ENCODE measurements around the gene C11orf97. TPM values are rescaled to one million over a fixed set of nuclear protein-coding genes. Genes with fewer than 3 reads are reported as not detected.

Gene C11orf97
- total and polyA plus RNA-seq, 2 of the 13 experiments (the other 11 are each of a cell fraction or from before 2014, with no cell fraction given) = 0.35 TPM; not detected in 1

DNA sequence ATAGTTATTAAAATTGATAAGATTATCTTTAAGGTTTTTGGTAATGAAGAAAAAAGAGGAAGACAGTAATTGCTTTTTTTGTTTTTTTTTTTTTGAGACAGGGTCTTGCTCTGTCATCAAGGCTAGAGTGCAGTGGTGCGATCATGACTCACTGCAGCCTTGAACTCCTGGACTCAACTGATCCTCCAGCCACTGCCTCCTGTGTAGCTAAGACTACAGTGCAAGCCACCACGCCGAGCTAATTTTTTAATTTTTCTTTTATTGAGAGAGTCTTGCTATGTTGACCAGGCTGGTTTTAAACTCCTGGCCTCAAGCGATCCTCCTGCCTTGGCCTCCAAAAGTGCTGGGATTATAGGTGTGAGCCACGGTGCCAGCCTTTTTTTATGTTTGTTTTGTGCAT, 5.7 kb upstream of the C11orf97 start (continued):
- TF ChIP-seq, protein P1, sequence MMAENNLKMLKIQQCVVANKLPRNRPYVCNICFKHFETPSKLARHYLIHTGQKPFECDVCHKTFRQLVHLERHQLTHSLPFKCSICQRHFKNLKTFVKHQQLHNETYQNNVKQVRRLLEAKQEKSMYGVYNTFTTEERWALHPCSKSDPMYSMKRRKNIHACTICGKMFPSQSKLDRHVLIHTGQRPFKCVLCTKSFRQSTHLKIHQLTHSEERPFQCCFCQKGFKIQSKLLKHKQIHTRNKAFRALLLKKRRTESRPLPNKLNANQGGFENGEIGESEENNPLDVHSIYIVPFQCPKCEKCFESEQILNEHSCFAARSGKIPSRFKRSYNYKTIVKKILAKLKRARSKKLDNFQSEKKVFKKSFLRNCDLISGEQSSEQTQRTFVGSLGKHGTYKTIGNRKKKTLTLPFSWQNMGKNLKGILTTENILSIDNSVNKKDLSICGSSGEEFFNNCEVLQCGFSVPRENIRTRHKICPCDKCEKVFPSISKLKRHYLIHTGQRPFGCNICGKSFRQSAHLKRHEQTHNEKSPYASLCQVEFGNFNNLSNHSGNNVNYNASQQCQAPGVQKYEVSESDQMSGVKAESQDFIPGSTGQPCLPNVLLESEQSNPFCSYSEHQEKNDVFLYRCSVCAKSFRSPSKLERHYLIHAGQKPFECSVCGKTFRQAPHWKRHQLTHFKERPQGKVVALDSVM (CRISPR knock-in tag; IDR thresholded peaks at IDR 0.05) = peak; percentile 91
- TF ChIP-seq POGZ (CRISPR knock-in tag; IDR thresholded peaks at IDR 0.05) = 0 out of 2 replicates have a peak, but pooled peaks have one; percentile 29
- TF ChIP-seq, protein P2, sequence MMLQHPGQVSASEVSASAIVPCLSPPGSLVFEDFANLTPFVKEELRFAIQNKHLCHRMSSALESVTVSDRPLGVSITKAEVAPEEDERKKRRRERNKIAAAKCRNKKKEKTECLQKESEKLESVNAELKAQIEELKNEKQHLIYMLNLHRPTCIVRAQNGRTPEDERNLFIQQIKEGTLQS (CRISPR knock-in tag; IDR thresholded peaks at IDR 0.05) = peak; percentile 59

DNA sequence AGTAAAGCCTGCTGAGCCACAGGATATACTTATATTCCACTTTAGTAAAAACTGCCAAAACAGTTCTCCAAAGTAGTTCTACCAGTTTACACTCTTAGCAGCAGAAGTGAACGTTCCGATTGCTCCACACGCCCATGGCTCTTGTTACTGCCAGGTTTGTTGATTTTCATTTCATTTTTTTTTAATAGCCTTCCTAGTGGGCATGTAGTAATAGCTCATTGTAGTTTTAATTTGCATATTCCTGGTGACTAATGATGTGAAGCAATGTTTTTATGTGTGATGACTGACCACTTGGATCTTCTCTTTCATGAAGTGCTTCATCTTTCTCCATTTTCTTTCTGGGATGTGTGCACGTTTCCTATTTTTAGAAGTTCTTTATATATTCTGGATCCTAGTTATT, 4.8 kb upstream of the C11orf97 start:
- 40% methylated on average over 4 of the region's 4 CpGs for WGBS (ENCODE audit: low lambda C conversion rate)
- no peak overlapping the region for H3K27ac ChIP-seq (ENCODE audit: extremely low read length, insufficient read depth, low read length)
- no peaks in the 10 kb centered on the region for H3K36me3 ChIP-seq (replicated peaks in 1 of 2; ENCODE audit: control insufficient read depth in 1 of 2, insufficient read depth in 2 of 2, low read length in 2 of 2)
- H4K20me1 ChIP-seq (ENCODE audit: insufficient read depth, low read length) = no peaks in the 10 kb centered on the region
- peaks cover 20% of the 10 kb centered on the region for H3K4me1 ChIP-seq (ENCODE audit: insufficient read depth, low read length)
- no peaks in the 10 kb centered on the region for H3K79me2 ChIP-seq (ENCODE audit: insufficient read depth, low read length)
- DNase-seq (ENCODE audit: low spot score) (no peak), ATAC-seq (no peak), FAIRE-seq (no peak)
- POLR2A ChIA-PET = no interaction called here
- H2AFZ ChIP-seq (ENCODE audit: low read length) = peak overlapping the region; percentile 15
- in situ Hi-C loops (cut with HindIII; ENCODE audit: extremely low pct_ligation_motif_present, low pct_unique_long_range_greater_than_20kb) (loop anchor here (10.0 kb wide), 2 partner anchors 333 to 593 kb away; no protein-coding TSS in a partner anchor), intact Hi-C loops (cut with micrococcal nuclease; ENCODE audit: unreplicated experiment) (no loop called here)
- H3K27me3 ChIP-seq (ENCODE audit: control insufficient read depth in 1 of 2, insufficient read depth in 2 of 2, low read length in 2 of 2) = peaks cover 0 to 1% of the 10 kb centered on the region in 2 experiments; a peak in 1 of 5 replicates
- H3K4me2 ChIP-seq (ENCODE audit: low read depth, low read length) = no peak overlapping the region
- CTCF ChIA-PET (ENCODE audit: low intra/inter-chr PET ratio, low total read pairs) = no interaction called here
- no TSS peak for BruUV-seq (replicated peaks)
- no peaks in the 10 kb centered on the region for H3K9me3 ChIP-seq (ENCODE audit: low read length)
- TF ChIP-seq, protein P3, sequence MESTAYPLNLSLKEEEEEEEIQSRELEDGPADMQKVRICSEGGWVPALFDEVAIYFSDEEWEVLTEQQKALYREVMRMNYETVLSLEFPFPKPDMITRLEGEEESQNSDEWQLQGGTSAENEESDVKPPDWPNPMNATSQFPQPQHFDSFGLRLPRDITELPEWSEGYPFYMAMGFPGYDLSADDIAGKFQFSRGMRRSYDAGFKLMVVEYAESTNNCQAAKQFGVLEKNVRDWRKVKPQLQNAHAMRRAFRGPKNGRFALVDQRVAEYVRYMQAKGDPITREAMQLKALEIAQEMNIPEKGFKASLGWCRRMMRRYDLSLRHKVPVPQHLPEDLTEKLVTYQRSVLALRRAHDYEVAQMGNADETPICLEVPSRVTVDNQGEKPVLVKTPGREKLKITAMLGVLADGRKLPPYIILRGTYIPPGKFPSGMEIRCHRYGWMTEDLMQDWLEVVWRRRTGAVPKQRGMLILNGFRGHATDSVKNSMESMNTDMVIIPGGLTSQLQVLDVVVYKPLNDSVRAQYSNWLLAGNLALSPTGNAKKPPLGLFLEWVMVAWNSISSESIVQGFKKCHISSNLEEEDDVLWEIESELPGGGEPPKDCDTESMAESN (CRISPR knock-in tag; conservative IDR thresholded peaks at IDR 0.05) = no peak
- TF ChIP-seq, protein P4, sequence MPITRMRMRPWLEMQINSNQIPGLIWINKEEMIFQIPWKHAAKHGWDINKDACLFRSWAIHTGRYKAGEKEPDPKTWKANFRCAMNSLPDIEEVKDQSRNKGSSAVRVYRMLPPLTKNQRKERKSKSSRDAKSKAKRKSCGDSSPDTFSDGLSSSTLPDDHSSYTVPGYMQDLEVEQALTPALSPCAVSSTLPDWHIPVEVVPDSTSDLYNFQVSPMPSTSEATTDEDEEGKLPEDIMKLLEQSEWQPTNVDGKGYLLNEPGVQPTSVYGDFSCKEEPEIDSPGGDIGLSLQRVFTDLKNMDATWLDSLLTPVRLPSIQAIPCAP (CRISPR knock-in tag; IDR thresholded peaks at IDR 0.05; ENCODE audit: low read depth) = no peak
- TF ChIP-seq ATRX (CRISPR knock-in tag; IDR thresholded peaks at IDR 0.05; ENCODE audit: borderline replicate concordance) (no peak), SMC3 (IDR thresholded peaks at IDR 0.05; ENCODE audit: low read length) (no peak), TBL1XR1 (IDR thresholded peaks at IDR 0.05; ENCODE audit: borderline replicate concordance, low read length, partially characterized antibody) (no peak), ZNF510 (CRISPR knock-in tag; IDR thresholded peaks at IDR 0.05; ENCODE audit: low read depth) (no peak), ZFX (CRISPR knock-in tag; IDR thresholded peaks at IDR 0.05; ENCODE audit: low read depth) (no peak), SRSF1 (optimal IDR thresholded peaks at IDR 0.05; ENCODE audit: low read depth, low read length) (no peak), GFI1 (CRISPR knock-in tag; IDR thresholded peaks at IDR 0.05; ENCODE audit: borderline replicate concordance) (no peak), KLF15 (CRISPR knock-in tag; IDR thresholded peaks at IDR 0.05; ENCODE audit: borderline replicate concordance) (no peak), ZNF746 (CRISPR knock-in tag; IDR thresholded peaks at IDR 0.05) (no peak), MAFG (CRISPR knock-in tag; IDR thresholded peaks at IDR 0.05) (no peak)
- TF ChIP-seq, protein P5, sequence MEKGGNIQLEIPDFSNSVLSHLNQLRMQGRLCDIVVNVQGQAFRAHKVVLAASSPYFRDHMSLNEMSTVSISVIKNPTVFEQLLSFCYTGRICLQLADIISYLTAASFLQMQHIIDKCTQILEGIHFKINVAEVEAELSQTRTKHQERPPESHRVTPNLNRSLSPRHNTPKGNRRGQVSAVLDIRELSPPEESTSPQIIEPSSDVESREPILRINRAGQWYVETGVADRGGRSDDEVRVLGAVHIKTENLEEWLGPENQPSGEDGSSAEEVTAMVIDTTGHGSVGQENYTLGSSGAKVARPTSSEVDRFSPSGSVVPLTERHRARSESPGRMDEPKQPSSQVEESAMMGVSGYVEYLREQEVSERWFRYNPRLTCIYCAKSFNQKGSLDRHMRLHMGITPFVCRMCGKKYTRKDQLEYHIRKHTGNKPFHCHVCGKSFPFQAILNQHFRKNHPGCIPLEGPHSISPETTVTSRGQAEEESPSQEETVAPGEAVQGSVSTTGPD (CRISPR knock-in tag; IDR thresholded peaks at IDR 0.05) = no peak
- H3K9ac ChIP-seq (ENCODE audit: insufficient read depth, low read depth, low read length) = no peak overlapping the region
- H3K4me3 ChIP-seq (replicated peaks in 1 of 3; ENCODE audit: insufficient read depth in 1 of 3, low read depth in 2 of 3, low read length in 3 of 3) = no peak overlapping the region

All from HepG2 (cell line).